UCSD-AML1 (cell line): Measurements from ENCODE around the gene DNALI1.
"Not testable (repeated sequence)": the region's sequence is repeated elsewhere in the genome, so short reads cannot be mapped to it uniquely, and the experiment has no call there.

ENCODE experiments used
- DNase-seq: peaks from one replicate; lab custom pipeline; 2025; ENCODE audit not compliant: unreplicated experiment; lab: John Stamatoyannopoulos, UW

The DNALI1 gene

DNA sequence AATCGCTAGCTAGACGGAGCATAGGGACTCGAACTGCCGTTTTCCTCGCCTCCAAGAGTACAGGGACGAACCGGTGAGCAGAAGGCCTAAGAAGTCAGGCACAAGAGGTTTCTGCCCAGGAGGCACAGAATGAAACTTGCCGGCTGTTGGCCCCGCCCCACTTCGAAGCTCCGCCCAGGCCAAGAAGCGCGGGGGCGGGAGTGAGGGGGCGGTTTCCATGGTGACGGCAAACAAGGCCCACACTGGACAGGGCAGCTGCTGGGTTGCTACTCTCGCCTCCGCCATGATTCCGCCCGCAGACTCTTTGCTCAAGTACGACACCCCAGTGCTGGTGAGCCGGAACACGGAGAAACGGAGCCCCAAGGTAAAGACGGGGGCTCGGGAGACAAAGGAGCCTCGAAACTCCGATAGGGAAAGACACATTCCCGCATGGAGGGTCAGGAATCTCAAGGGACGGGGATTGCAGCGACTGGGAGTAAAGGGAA, at the start of gene DNALI1:
Gene DNALI1, plus strand, starts transcription at position 229 of the 485 bp plus-strand sequence. Its CDS starts 55 bp downstream, at position 284.
- DNase-seq: no peak

DNA sequence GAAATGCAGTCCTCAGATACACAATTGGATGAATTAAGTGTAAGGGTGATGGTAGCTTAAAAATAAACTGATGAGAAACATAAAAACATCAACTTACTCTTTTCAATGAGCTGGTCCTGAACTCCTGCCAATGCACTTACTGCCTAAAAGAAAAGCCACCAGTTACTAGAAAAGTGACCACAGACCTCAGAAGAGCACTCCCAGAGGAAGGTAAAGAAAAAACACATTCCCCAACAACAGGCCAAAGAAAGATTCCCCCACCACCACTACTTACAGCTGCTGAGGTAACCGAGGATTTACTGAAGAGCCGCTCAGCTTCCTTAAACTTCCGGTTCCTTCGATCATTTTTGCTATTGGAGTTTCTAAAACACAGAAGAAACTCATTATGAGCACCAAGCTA, 47.6 kb upstream of the DNALI1 start:
- DNase-seq: no peak

DNA sequence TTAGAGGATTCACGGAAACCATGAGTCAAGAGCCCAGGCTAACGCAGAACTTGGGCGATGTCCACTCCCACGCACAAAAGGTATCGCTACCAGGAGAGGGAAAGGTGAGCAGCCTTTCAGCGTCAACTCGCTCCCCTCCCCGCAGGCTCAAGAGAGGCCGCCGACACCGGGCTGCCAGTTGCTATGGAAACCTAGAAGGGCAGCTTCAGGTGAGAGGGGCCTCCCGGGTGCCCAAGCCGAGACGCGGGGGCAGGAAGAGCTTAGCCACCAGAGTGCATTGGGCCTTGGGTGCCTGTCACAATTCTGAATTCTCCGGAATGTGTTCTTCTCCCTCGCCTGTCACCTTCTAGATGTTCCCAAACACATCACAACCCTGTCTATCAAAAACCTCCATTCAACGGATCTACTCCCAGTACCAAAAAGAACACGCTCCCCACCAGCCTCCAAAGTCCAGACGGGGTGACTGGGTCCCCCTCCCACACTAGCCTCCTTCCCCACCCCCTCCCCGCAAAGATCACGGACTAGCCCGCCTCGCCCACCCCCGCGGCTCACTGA, 42.9 kb upstream of the DNALI1 start:
- peak; percentile 38 for DNase-seq

DNA sequence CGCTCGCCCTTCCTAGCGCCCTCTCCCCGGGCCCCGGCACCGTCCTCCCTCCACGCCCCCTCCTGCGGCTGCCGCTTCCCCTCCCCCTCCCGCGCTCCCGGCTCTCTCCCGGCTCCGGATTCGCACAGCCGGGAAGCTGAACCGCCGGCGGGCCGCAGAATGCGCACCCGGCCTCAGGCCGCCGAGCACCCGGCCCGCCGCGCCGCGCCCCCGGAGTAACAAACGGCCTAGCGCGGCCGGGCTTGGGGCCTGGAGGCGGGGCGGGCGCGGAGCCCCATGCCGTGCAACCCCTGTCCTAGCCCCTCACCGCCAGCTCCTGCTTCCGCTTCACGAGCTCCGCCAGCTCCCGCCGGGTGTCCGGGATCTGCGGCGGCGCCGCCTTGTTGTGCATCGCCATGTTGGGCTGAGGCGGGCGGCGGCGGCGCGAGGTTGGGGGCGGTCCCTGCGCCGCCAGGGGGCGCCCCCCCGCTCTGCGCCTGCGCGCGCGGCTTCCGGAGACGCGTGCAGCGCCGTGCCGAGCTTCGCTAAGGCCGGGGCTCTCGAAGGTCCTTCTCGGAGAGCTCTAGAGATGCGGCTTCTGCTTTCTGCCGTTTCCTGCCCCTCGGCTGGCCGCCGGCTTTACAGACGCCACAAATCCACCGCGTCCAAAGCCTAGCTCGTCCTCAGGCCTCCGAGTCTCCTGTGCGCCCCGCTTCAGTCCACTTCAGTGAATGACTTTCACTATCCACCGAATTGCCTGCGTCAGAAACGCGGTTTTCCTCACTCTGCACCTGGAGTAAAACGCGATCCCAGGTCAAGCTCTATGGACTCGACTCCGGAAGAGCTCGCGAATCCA, 42.2 kb upstream of the DNALI1 start, which contains the start of gene MEAF6:
Gene MEAF6, minus strand, starts transcription at position 417 of the 835 bp plus-strand sequence. Its CDS starts 20 bp downstream, at position 397.
- DNase-seq: peak; percentile 91

DNA sequence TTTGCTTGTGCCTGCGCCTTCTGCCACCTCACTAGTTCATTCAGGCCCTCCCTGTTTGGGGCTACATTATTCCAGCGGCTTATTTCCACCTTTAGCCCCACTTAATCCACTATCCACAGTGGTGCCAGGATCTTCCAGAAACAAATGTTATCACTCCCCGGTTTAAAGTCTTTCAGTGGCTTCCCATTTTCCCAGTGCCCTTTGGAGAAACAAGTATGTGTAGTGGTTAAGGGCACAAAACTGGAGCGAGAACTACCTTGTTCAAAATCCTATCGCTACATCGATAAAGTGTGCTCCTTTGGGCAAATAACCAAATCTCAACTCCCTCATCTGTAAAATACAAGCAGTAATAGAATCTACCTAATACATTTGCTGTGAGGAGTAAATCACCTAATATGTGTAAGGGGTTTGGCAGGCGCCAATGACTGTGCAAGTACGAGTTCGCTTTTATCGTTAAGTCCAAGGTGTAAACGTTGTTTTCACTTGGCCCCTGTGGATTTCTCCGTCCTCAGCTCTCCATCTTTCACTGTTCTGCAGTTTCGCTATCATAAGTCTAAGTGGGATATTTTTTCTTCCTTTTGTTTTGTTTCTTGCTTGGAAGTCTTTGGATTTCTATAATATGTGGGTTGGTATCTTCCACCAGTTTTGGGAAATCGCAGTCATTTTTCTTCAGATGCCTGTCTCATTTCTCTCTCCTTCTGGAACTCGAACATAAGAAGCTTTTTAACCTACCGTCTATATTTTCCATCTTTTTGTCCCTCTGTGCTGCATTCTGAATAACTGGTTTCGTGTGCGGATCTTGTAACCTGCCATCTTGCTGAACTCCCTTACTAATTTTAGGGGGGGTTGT, 41.3 kb upstream of the DNALI1 start:
- no peak for DNase-seq

DNA sequence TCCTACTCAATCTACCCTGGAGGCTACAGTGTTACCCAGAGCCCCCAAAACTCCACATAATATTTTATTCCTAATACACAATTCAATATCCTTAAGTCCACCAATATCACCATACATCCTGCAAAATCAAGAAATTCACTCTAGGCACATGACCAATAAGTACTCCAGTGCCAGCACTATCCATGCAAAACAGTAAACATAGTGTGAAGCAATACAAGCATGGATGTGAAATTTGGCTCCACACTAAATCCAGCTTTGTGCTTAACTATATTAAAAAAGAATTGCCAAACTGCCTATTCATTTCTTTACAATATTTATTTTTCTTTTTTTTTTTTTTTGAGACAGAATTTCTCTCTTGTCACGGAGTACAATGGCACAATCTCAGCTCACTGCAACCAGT, 39.2 kb upstream of the DNALI1 start:
- no peak for DNase-seq

DNA sequence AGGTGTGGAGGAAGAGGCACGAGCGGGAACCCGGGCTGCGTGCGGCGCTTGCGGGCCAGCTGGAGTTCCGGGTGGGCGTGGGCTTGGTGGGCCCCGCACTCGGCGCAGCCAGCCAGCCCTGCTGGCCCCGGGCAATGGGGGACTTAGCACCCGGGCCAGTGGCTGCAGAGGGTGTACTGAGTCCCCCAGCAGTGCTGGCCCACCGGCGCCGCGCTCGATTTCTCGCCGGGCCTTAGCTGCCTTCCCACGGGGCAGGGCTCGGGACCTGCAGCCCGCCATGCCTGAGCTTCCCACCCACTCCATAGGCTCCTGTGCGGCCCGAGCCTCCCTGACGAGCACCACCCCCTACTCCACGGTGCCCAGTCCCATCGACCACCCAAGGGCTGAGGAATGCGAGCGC, 38.5 kb upstream of the DNALI1 start:
- DNase-seq: not testable (repeated sequence)

DNA sequence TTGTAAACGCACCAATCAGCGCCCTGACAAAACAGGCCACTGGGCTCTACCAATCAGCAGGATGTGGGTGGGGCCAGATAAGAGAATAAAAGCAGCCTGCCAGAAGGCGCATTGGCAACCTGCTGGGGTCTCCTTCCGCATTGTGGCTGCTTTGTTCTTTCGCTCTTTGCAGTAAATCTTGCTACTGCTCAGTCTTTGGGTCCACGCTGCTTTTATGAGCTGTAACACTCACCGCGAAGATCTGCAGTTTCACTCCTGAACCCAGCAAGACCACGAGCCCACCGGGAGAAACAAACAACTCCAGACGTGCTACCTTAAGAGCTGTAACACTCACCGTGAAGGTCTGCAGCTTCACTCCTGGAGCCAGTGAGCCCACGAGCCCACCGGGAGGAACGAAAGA, 37.8 kb upstream of the DNALI1 start:
- DNase-seq: not testable (repeated sequence)

DNA sequence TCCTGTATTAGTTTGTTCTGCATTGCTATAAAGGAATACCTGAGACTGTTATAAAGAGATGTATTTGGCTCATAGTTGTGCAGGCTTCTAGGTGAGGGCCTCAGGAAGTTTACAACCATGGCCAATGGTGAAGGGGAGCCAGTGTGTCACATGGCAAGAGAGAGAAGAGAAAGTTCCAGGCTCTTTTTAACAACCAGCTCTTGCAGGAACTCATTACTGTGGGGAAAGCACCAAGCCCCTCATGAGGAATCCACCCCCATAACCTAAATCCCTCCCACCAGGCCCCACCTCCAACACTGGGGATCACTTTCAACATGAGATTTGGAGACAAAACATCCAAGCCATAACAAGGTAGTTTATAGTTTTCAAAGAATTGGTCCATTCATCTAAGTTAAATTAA, 37.1 kb upstream of the DNALI1 start:
- no peak for DNase-seq

DNA sequence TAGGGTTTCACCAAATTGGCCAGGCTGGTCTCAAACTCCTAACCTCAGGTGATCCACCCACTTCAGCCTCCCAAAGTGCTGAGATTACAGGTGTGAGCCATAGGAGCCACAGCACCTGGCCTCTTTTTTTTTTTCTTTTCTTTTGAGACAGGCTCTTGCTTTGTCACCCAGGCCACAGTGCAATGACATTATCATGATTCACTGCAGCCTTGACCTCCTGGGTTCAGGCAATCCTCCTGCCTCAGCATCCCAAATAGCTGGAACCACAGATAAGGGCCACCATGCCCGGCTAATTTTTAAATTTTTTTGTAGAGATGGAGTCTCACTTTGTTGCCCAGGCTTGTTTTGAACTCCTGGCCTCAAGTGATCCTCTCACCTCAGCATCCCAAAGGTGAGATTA, 26.9 kb upstream of the DNALI1 start:
- not testable (repeated sequence) for DNase-seq

DNA sequence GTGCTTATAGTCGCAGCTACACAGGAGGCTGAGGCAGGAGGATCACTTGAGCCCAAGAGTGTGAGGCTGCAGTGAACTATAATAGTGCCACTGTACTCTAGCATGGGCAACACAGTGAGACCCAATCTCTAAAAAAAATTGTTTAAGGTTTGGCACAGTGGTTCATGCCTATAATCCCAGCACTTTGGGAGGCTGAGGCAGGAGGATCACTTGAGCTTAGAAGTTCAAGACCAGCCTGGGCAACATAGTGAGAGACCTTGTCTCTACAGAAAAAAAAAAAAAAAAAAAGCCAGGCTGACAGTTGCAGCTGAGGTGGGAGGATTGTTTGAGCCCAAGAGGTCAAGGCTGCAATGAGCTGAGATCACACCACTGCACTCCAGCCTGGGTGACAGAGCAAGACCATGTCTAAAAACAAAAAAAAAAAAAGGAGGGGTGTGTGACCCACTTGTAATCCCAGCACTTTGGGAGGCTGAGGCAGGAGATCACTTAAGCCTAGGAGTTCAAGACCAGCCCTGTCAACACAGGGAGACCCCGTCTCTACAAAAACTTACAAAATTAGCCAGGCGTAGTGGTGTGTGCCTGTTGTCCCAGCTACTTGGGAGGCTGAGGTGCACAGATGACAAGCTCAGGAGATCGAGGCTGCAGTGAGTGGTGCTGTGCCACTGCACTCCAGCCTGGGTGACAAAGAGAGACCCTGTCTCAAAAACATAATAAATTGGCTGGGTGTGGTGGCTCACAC, 24.2 kb upstream of the DNALI1 start:
- not testable (repeated sequence) for DNase-seq

DNA sequence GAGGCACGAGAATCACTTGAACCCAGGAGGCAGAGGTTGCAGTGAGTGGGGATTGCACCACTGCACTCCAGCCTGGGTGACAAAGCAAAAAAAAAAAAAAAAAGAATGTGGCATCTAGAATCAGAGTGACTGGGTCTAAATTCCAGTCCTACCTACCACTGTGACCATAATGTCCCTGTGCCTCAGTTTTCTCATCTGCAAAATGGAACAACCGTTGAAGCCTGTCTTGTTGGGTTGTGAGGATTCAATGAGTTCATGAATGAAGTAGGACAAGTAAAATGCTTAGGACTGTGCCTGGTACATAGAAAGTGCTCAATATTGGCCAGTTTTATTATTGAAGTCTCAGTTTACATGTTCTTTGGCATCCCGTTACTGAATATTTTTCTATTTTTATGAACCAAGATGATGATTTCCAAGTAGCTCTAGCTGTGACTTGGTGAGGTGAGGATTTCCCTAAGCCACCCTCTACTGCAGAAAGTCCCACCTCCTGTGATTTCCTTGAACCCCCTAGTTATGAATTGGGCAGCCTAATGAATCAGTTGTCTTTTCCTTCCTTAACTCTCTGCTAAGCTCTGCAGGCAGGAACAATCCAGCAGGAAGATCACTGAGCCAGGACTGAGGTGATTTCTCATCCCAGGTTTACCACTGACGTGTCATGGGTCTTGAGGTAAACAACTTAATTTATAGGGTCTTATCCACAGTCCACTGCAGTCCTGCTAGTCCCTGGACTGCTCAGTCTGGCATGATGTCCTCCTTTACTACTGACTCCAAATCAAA, 23.2 kb upstream of the DNALI1 start:
- DNase-seq: no peak

DNA sequence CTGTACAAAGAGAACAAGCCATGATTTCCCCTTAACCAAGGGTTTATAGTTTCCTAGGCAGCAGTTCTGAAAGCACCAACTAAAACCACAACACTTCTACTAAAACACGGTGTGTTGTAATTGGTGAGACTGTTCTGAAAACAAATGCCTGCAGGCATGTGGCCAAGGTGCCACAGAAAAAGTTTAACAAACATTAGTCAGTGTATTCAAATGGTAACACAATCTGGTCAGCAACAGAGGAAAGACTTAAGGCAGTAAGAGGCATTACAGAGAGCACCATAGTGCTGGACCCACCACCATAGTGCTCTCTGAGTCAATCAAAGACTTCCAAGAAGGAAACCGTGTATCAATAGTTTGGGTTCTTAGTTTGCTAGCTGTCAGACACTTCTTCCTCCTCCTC, 19.4 kb upstream of the DNALI1 start:
- no peak for DNase-seq

DNA sequence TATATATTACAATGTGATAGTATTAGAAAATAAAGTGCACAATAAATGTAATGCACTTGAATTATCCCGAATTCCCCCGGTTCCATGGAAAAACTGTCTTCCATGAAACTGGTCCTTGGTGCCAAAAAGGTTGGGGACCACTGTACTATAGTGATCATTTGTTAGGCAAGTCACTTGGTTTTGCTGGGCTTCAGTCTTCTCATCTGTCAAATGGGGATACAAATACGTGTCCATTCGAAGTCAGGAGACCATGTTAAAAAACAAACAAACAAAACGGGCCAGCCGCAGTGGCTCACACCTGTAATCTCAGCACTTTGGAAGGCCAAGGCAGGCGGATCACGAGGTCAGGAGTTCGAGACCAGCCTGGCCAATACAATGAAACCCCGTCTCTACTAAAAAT, 17.6 kb upstream of the DNALI1 start:
- DNase-seq: not testable (repeated sequence)

DNA sequence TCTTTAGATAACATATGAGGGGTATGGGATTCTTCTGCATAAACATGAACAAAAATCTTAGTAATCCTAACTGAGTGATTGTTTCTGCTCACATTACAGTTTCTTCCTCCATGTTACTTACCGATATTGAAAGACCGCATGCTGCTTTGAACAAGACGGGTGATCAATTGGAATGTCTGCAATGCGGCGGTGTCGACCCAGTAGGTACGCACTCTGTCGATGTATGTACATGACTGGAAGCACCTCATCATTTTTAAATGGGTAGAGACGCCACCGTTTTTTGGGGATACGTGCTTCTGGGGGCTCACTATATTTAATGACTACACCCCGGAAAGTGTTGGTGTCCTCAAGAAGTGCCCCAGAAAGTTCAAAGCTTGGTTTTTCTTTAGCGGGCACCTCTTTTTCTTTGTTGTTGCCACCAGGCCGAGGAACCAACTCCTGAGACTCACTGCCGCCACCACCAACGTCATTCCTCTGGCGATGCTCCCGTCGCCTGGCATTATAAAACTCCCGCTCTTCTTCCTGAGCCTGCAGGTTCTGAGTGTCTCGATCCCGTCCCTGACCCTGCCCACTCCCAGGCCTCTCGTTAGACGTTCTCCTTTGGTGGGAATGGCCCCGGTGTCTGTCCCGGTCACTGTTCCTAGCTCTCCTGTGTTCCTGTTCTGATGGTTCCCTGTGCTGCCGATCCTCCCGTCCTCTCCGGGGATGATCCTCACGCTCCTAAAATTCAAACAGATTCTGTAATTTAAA, 16.5 kb upstream of the DNALI1 start:
- DNase-seq: no peak

DNA sequence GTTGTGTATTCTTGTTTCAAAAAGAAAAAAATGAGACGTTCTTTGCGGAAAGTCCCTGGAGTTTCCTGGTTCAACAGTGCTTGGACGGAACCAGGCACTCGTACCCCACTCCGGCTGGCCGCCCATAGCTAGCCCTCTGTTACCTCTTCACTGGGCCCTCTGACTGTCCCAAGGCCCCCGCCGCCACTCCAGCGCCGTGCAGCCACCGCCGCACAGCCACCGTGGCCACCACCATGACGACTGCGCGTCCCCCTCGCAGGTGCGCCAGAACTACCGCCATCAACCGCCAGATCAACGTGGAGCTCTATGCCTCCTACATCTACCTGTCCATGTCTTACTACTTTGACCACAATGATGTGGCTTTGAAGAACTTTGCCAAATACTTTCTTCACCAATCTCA, 12.2 kb upstream of the DNALI1 start:
- no peak for DNase-seq

DNA sequence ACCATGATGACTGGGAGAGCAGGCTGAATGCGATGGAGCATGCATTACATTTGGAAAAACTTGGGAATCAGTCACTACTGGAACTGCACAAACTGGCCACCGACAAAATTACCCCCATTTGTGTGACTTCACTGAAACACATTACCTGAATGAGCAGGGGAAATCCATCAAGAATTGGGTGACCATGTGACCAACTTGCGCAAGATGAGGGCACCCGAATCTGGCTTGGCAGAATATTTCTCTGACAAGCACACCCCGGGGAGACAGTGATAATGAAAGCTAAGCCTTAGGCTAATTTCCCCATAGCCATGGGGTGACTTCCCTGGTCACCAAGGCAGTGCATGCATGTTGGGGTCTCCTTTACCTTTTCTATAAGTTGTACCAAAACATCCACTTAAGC, 11.7 kb upstream of the DNALI1 start:
- no peak for DNase-seq

DNA sequence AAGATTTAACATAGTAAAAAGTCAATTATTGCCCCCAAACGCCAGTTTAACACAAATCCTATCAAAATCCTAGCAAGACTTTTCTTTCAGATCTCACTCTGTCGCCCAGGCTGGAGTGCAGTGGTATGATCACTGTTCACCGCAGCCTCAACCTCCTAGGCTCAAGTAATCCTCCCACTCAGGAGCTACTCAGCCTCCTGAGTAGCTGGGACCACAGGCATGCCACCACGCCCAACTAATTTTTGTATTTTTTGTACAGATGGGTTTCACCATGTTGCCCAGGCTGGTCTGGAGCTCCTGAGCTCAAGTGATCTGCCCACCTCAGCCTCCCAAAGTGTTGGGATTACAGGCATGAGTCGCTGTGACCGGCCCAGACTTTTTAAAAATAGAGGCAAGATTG, 7.4 kb upstream of the DNALI1 start:
- DNase-seq: no peak

DNA sequence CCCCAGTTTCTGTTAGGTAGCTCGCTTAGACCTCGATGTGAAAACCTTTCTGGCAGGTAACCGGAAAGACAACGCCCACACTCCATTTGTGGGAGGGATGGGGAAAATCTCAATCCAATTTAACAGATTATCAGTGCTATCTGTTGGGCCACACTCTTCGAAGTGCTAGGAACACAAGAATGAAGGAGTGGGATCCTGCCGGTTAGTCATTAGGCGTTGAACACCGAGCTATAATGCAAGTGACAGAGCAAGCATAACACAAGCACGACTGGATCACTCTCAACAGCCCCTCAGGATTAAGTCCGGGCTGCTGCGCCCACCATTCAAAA, 3.2 kb upstream of the DNALI1 start:
- no peak for DNase-seq
